ENCODE measurements around the gene SCN2A. TPM values are rescaled to one million over a fixed set of nuclear protein-coding genes. Genes with fewer than 3 reads are reported as not detected.

The SCN2A gene
- 0.54 and 0.56 TPM in 2 replicates for total RNA-seq (2012; rRNA removed)
- polyA plus RNA-seq (2012; rRNA removed): 0.17 and 0.24 TPM in 2 replicates
- polyA plus RNA-seq (2012; cell fraction: cytosol; rRNA removed): 0.07 and 0.17 TPM in 2 replicates
- polyA plus RNA-seq (2012; cell fraction: nucleus; rRNA removed; ENCODE audit: low replicate concordance): 0.21 and 0.97 TPM in 2 replicates
- percentile 24 among the genes with signal in this experiment for Bru-seq, nascent RNA
- BruChase-seq, experiment 1, labeled RNA remaining after a 6-hour chase: percentile 25 among the genes with signal in this experiment
- percentile 25 among the genes with signal in this experiment for BruChase-seq, experiment 2, labeled RNA remaining after a 2-hour chase
- long read RNA-seq: 0 reads

DNA sequence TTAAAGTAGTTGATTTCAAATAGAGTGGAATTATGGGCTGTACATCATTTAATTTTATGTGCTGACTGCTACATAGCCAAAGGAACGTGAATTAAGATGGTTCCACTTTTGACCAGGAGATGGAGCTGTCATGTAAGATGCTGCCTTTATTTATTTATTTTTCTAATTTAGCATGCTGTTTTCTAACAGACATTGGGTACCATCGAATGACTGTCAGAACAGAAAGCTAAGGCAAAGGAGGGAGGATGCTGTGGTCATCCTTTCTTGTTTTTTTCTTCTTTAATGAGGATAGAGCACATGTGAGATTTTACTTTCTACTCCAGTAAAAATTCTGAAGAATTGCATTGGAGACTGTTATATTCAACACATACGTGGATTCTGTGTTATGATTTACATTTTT, at the start of gene SCN2A:
Gene SCN2A, plus strand, starts transcription at position 185 of the 400 bp plus-strand sequence. CDS start 56,410 bp downstream, outside the sequence.
- Histone ChIP-seq H3K14ac (replicated peaks; ENCODE audit: low read depth, low read length) (no peak within 1 kb of the TSS), H3K9ac (ENCODE audit: low read depth, low read length) (no peak within 1 kb of the TSS), H3K4me3 (ENCODE audit: insufficient read depth, low read depth, low read length) (no peak within 1 kb of the TSS), H3K36me3 (ENCODE audit: control insufficient read depth, insufficient read depth, low read length) (no peaks in the 10 kb centered on the region), H3K79me1 (ENCODE audit: low read depth in 1 of 2, low read length in 2 of 2) (no peaks in the 10 kb centered on the region), H3K18ac (ENCODE audit: low read depth, low read length) (no peak within 1 kb of the TSS), H4K5ac (ENCODE audit: low read depth, low read length) (no peak within 1 kb of the TSS), H2AK5ac (ENCODE audit: low read depth, low read length) (no peak within 1 kb of the TSS), H2AFZ (replicated peaks; ENCODE audit: low read length, poor library complexity) (no peak within 1 kb of the TSS), H2BK120ac (ENCODE audit: low read depth, low read length) (no peak within 1 kb of the TSS), H2BK15ac (ENCODE audit: low read depth, low read length) (no peak within 1 kb of the TSS), H4K8ac (ENCODE audit: low read depth in 2 of 2, low read length in 2 of 2) (no peak within 1 kb of the TSS), H4K20me1 (ENCODE audit: insufficient read depth, low read length) (no peaks in the 10 kb centered on the region), H2AK9ac (replicated peaks; ENCODE audit: low read depth, low read length, poor library complexity) (no peak within 1 kb of the TSS), H2BK20ac (ENCODE audit: low read depth, low read length) (no peak within 1 kb of the TSS), H3K4me2 (ENCODE audit: low read depth, low read length) (no peak within 1 kb of the TSS), H3K56ac (ENCODE audit: extremely low read depth, insufficient read depth, low read length) (no peak within 1 kb of the TSS), H3K23ac (ENCODE audit: low read depth, low read length) (no peak within 1 kb of the TSS), H3K27ac (ENCODE audit: insufficient read depth, low read length) (no peak within 1 kb of the TSS), H2BK5ac (ENCODE audit: low read depth, low read length, poor library complexity, severe bottlenecking) (no peak within 1 kb of the TSS), H3K9me1 (ENCODE audit: insufficient read depth, low read length) (no peaks in the 10 kb centered on the region), H3K9me3 (ENCODE audit: control insufficient read depth, insufficient read depth, low read length) (no peaks in the 10 kb centered on the region), H3K4me1 (ENCODE audit: control insufficient read depth, insufficient read depth, low read length) (no peaks in the 10 kb centered on the region), H4K91ac (ENCODE audit: insufficient read depth, low read depth, low read length) (no peak within 1 kb of the TSS), H3K4ac (ENCODE audit: low read depth, low read length) (no peak within 1 kb of the TSS), H3K27me3 (ENCODE audit: control insufficient read depth, insufficient read depth, low read length) (no peaks in the 10 kb centered on the region)
- TF ChIP-seq RCOR1 (IDR thresholded peaks at IDR 0.05; ENCODE audit: insufficient replicate concordance, low read length) (no peak), MXI1 (IDR thresholded peaks at IDR 0.05; ENCODE audit: borderline replicate concordance, low read depth, low read length) (no peak), SMC3 (IDR thresholded peaks at IDR 0.05; ENCODE audit: low read depth, low read length) (peak; percentile 32), FOS (IDR thresholded peaks at IDR 0.05; ENCODE audit: low read depth, low read length) (no peak), MAZ (IDR thresholded peaks at IDR 0.05; ENCODE audit: borderline replicate concordance, low read depth, low read length) (no peak), RAD21 (IDR thresholded peaks at IDR 0.05; ENCODE audit: low read length) (peak; percentile 41), BHLHE40 (IDR thresholded peaks at IDR 0.05; ENCODE audit: low read depth, low read length) (no peak), CEBPB (IDR thresholded peaks at IDR 0.05; ENCODE audit: low read depth, low read length) (no peak), POLR2A (IDR thresholded peaks at IDR 0.05; ENCODE audit: low read depth, low read length) (no peak)
- TF ChIP-seq, protein P1, sequence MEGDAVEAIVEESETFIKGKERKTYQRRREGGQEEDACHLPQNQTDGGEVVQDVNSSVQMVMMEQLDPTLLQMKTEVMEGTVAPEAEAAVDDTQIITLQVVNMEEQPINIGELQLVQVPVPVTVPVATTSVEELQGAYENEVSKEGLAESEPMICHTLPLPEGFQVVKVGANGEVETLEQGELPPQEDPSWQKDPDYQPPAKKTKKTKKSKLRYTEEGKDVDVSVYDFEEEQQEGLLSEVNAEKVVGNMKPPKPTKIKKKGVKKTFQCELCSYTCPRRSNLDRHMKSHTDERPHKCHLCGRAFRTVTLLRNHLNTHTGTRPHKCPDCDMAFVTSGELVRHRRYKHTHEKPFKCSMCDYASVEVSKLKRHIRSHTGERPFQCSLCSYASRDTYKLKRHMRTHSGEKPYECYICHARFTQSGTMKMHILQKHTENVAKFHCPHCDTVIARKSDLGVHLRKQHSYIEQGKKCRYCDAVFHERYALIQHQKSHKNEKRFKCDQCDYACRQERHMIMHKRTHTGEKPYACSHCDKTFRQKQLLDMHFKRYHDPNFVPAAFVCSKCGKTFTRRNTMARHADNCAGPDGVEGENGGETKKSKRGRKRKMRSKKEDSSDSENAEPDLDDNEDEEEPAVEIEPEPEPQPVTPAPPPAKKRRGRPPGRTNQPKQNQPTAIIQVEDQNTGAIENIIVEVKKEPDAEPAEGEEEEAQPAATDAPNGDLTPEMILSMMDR (conservative IDR thresholded peaks at IDR 0.05; ENCODE audit: low read depth, low read length): peak; percentile 46
- BruUV-seq (replicated peaks): no TSS peak
- ATAC-seq (ENCODE audit: low read depth) (0 out of 2 replicates have a peak, but pooled peaks have one; percentile 29), DNase-seq (peak; percentile 49)
- 0% methylated on average over 1 of the region's 3 CpGs; no CpG with 5 or more reads in 1 of the 2 experiments for WGBS, 2 experiments (ENCODE audit: extremely low coverage in 2 of 2, insufficient read length in 1 of 2)
- ChIA-PET POLR2A (ENCODE audit: unreplicated experiment) (no interaction called here), CTCF (interaction anchor here (0.6 to 1.7 kb wide), 4 partner anchors 11 to 1668 kb away, joined by 3 to 8 read pairs (median 4); no protein-coding TSS in a partner anchor)
- intact Hi-C loops (cut with micrococcal nuclease): loop anchor here (10.0 kb wide), 1 partner anchor 636 kb away; no protein-coding TSS in a partner anchor
- dilution Hi-C loops (cut with HindIII; ENCODE audit: low sequenced_read_pairs, unreplicated experiment): no loop called here
- in situ Hi-C loops (cut with MboI; ENCODE audit: low sequenced_read_pairs): no loop called here
